Osteocyte (in vitro differentiated cells): ENCODE results near the gene ARID2. TPM values are rescaled to one million over a fixed set of nuclear protein-coding genes. Genes with fewer than 3 reads are reported as not detected.

ENCODE experiments used
- DNase-seq: peaks from one replicate; pipeline ENCODE4 v3.0.0; 2021; ENCODE audit warnings: mixed read lengths; ENCODE audit not compliant: unreplicated experiment; ENCODE audit errors: extremely low spot score
- H3K27ac Mint-ChIP-seq: one replicate; pipeline ENCODE4 v1.8.0; 2021; ENCODE audit warnings: mild to moderate bottlenecking, mixed read lengths; ENCODE audit not compliant: unreplicated experiment
- H3K27me3 Mint-ChIP-seq: one replicate; pipeline ENCODE4 v1.8.0; 2021; ENCODE audit warnings: mixed read lengths; ENCODE audit not compliant: unreplicated experiment
- H3K36me3 Mint-ChIP-seq: one replicate; pipeline ENCODE4 v1.8.0; 2021; ENCODE audit warnings: mixed read lengths; ENCODE audit not compliant: unreplicated experiment
- H3K4me1 Mint-ChIP-seq: one replicate; pipeline ENCODE4 v1.8.0; 2021; ENCODE audit warnings: mixed read lengths; ENCODE audit not compliant: unreplicated experiment
- H3K4me3 Mint-ChIP-seq: one replicate; pipeline ENCODE4 v1.8.0; 2021; ENCODE audit warnings: mild to moderate bottlenecking, moderate library complexity, mixed read lengths; ENCODE audit not compliant: unreplicated experiment
- H3K9me3 Mint-ChIP-seq: one replicate; pipeline ENCODE4 v1.8.0; 2021; ENCODE audit warnings: mixed read lengths; ENCODE audit not compliant: unreplicated experiment
- total RNA-seq: library from RNA; stranded (reverse); gene quantifications from 2 replicates; pipeline ENCODE4 v1.2.1, GENCODE V29; 2021
- TF ChIP-seq, protein P1 (sequence below): fragments of 200-600 bp; sonication (generic); IDR thresholded peaks from 2 replicates; pipeline ENCODE4 v1.5.0; 2021; ENCODE audit warnings: antibody characterized with exemption, mild to moderate bottlenecking, moderate library complexity

Gene ARID2
- total RNA-seq, 1 donor from 2014 or later, result 38.1 TPM

DNA sequence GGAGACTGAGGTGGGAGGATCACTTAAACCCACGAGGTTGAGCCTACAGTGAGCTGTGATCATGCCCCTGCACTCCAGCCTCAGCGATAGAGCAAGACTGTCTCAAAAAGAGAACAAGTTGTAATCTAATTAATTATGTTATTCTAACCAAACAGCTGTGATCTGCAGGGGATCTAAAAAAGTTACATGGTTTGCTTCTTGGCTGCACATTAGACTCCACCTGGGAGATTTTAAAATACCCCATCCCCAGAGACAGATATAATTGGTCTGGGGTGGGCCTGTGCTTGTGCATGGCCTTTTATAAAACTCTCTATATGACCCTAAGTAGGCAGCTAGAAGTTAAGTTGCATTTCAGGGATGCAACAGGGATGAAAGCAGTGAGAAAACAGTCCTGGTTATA lies 184.1 kb downstream of the ARID2 start:
- H3K9me3 Mint-ChIP-seq, result no peaks in the 10 kb centered on the region
- no peak for DNase-seq
- no peaks in the 10 kb centered on the region for H3K27me3 Mint-ChIP-seq
- H3K36me3 Mint-ChIP-seq, result peaks cover 3% of the 10 kb centered on the region
- no peak overlapping the region for H3K27ac Mint-ChIP-seq
- H3K4me3 Mint-ChIP-seq, result no peak overlapping the region
- TF ChIP-seq, protein P1, sequence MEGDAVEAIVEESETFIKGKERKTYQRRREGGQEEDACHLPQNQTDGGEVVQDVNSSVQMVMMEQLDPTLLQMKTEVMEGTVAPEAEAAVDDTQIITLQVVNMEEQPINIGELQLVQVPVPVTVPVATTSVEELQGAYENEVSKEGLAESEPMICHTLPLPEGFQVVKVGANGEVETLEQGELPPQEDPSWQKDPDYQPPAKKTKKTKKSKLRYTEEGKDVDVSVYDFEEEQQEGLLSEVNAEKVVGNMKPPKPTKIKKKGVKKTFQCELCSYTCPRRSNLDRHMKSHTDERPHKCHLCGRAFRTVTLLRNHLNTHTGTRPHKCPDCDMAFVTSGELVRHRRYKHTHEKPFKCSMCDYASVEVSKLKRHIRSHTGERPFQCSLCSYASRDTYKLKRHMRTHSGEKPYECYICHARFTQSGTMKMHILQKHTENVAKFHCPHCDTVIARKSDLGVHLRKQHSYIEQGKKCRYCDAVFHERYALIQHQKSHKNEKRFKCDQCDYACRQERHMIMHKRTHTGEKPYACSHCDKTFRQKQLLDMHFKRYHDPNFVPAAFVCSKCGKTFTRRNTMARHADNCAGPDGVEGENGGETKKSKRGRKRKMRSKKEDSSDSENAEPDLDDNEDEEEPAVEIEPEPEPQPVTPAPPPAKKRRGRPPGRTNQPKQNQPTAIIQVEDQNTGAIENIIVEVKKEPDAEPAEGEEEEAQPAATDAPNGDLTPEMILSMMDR, result no peak
- H3K4me1 Mint-ChIP-seq, result peaks cover 22% of the 10 kb centered on the region

DNA sequence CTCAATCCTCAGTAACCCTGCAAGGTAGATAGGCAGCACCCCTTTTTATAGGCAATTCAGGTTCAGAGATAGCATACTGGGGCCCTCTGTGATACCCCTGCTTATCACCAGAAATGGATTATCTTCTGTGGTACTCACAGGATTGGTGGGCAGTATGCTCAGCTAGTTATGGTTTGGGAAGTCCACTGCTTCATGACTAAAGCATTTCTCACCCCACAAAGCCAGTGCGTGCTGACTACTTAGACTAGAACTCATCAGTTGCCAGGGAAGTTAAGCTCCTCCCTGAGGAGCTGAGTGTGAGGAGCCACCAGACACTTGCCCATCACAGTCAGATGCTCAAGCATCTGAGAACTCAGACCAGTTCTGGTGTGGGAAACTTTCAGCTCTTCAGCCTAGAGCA lies 184.6 kb downstream of the ARID2 start:
- H3K36me3 Mint-ChIP-seq, result peaks cover 3% of the 10 kb centered on the region
- no peak for DNase-seq
- peaks cover 19% of the 10 kb centered on the region for H3K4me1 Mint-ChIP-seq
- no peak overlapping the region for H3K4me3 Mint-ChIP-seq
- H3K9me3 Mint-ChIP-seq, result no peaks in the 10 kb centered on the region
- peak overlapping the region; percentile 38 for H3K27ac Mint-ChIP-seq
- H3K27me3 Mint-ChIP-seq, result no peaks in the 10 kb centered on the region
- TF ChIP-seq, protein P1, result no peak

DNA sequence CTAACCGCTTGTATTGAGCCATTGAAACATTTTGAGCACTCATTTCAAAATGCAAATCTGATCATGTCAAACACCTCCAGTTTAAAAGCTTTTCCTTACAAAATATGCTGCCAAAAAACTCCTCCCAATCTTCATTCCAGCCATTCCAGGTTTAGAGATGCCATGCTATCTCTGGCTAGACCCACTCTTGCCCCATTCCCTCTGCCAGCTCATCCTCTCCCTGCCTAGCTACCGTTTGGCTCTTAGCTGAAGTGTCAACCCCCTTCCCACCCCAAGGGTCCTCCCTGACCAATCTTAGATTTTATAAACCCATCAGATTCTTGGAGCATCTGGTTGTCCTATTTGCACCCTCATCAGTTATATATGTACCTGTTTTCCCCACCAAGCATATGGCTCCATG lies 185.9 kb downstream of the ARID2 start:
- Mint-ChIP-seq H3K27ac (peak overlapping the region; percentile 49), H3K4me3 (no peak overlapping the region), H3K36me3 (peaks cover 9% of the 10 kb centered on the region), H3K27me3 (no peaks in the 10 kb centered on the region), H3K4me1 (peaks cover 26% of the 10 kb centered on the region), H3K9me3 (no peaks in the 10 kb centered on the region)
- TF ChIP-seq, protein P1, result no peak
- no peak for DNase-seq

DNA sequence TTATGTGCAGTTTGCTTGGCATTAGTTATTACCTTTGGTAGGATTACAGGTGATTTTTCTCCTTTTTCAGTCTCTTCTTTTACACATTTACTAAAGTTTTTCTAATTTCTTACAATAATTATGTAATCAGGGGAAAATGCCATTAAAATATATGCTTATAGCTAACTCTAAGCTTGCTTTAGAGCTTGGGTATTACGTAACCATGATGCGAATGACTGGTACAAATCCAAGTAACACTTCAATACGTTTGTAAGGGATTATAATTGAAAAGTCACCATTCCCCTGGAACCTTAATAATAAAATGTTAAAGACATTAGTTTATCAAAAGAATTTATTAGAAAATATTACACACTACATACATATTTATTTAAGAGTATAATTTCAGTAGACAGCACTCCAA lies 189.3 kb downstream of the ARID2 start:
- no peak for DNase-seq
- Mint-ChIP-seq H3K4me3 (no peak overlapping the region), H3K27me3 (no peaks in the 10 kb centered on the region), H3K36me3 (peaks cover 27% of the 10 kb centered on the region), H3K9me3 (no peaks in the 10 kb centered on the region), H3K4me1 (peaks cover 26% of the 10 kb centered on the region), H3K27ac (no peak overlapping the region)
- TF ChIP-seq, protein P1, result no peak

DNA sequence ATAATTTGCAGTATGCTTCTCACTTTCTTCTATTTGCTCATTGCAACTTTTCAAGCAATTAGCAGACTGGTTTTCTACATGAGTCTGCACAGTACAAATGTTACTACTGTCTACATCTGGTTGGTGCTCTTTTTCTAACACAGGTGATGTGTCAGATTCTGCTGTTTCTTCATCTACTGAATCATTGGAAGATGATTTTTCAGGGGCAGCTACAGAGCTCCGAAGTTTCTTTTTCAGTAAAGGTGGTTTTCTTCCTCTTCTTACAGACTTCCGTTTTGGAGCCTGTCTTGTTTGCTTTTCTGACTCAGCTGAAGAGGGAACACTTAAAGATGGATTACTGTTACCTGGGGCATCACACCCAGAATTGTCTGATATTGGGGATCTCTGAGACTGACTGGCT lies 198.8 kb downstream of the ARID2 start:
- Mint-ChIP-seq H3K4me1 (no peaks in the 10 kb centered on the region), H3K36me3 (peaks cover 59% of the 10 kb centered on the region), H3K4me3 (no peak overlapping the region)

More for the DNA sequence above, 198.8 kb downstream of the ARID2 start:
- TF ChIP-seq, protein P1, result no peak
- no peaks in the 10 kb centered on the region for H3K27me3 Mint-ChIP-seq
- H3K27ac Mint-ChIP-seq, result no peak overlapping the region
- DNase-seq, result no peak
- H3K9me3 Mint-ChIP-seq, result no peaks in the 10 kb centered on the region
